Effector memory CD4-positive, alpha-beta T cell (primary cell): ENCODE data around the gene RRM1.

Experiments used
- DNase-seq, 3 donors: peaks; one replicate each; pipeline ENCODE4 v3.0.0-alpha.2; 2020
- H3K27ac ChIP-seq: 2 replicates; pipeline ENCODE4 v1.7.0; 2013; ENCODE audit warnings: mild to moderate bottlenecking, low read length, moderate library complexity; ENCODE audit not compliant: insufficient read depth, poor library complexity, severe bottlenecking
- H3K27me3 ChIP-seq: replicated peaks from 2 replicates; pipeline ENCODE4 v1.7.0; 2013; ENCODE audit warnings: mild to moderate bottlenecking, low read length; ENCODE audit not compliant: insufficient read depth, control insufficient read depth, poor library complexity, severe bottlenecking
- H3K36me3 ChIP-seq: 2 replicates; pipeline ENCODE4 v1.7.0; 2013; ENCODE audit warnings: mild to moderate bottlenecking, low read length, moderate library complexity; ENCODE audit not compliant: control insufficient read depth, insufficient read depth
- H3K4me1 ChIP-seq: 2 replicates; pipeline ENCODE4 v1.7.0; 2013; ENCODE audit warnings: low read length, mild to moderate bottlenecking; ENCODE audit not compliant: control insufficient read depth, insufficient read depth, poor library complexity, severe bottlenecking
- H3K4me3 ChIP-seq: 2 replicates; pipeline ENCODE4 v1.7.0; 2013; ENCODE audit warnings: low read length, low read depth, mild to moderate bottlenecking; ENCODE audit not compliant: insufficient read depth, poor library complexity, severe bottlenecking
- H3K9me3 ChIP-seq: 2 replicates; pipeline ENCODE4 v1.7.0; 2013; ENCODE audit warnings: mild to moderate bottlenecking, low read length, moderate library complexity; ENCODE audit not compliant: control insufficient read depth

The RRM1 gene

DNA sequence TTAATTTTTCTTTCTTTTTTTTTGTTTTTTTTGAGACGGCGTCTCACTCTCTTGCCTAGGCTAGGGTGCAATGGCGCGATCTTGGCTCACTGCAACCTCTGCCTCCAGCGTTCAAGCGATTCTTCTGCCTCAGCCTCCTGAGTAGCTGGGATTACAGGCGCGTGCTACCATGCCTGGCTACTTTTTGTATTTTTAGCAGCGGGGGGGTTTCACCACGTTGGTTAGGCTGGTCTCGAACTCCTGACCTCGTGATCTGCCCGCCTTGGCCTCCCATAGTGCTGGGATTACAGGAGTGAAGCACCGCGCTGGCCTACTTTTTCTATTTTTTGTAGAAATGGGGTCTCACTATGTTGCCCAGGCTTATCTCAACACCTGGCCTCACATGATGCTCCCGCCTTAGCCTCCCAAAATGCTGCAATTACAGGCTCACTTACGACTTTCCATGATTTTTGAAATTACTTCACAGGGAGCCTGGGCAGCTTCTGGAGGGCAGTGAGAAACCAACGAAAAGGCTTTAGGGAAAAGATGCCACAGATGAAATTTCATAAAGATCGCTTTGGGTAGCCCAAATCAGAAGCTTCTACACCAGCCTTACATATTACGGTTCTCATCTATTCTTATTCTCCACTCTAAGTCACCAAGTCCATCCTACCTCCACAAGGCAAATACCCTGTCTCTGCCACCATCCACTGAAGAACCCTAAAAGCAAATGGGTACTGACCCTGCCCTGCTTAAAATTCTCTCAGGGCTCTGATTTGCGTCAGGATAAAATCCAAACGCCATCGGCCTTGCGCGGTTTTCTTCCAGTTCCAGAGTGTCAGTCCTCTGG is 866 bp upstream of the RRM1 start:
- Histone ChIP-seq H3K4me1 (peaks cover 51% of the 10 kb centered on the region), H3K4me3 (peak overlapping the region; percentile 85), H3K27ac (peak overlapping the region; percentile 84), H3K9me3 (no peaks in the 10 kb centered on the region), H3K36me3 (no peaks in the 10 kb centered on the region), H3K27me3 (no peaks in the 10 kb centered on the region)
- no peak for DNase-seq

DNA sequence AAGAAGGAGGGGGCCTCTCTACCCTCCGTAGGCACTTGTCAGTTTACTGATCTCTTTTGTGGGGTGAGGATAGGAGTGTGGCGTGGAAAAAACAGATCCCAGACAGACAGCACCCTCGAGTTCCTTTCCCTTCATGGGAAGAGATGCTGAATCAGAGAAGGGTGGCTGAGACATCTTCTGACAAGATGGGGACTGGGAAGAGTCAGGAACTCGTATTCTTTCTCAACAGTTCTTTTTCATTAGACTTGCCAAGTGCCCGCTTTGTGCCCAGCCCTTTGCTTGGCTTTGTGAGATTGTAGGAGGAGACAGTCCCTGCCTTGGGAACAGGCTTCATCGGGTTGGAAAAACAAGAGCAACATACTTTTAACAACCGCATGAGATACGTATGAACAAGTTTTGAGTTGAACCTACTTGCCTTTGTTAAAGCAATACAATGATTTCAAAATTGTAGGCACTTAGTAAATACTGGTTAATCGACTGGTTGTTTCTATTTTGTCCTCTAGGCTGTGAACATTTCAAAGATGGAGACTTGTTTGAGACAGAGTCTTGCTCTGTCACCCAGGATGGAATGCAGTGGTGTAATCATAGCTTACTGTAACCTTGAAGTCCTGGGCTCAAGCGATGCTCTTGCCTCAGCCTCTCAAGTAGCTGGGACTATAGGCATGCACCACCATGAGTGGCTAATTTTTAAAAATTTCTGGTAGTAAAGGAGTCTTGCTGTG is 1.1 kb downstream of the RRM1 start:
- Histone ChIP-seq H3K4me1 (peaks cover 35% of the 10 kb centered on the region), H3K36me3 (no peaks in the 10 kb centered on the region), H3K27ac (peak overlapping the region; percentile 84), H3K9me3 (no peaks in the 10 kb centered on the region), H3K27me3 (no peaks in the 10 kb centered on the region), H3K4me3 (peak overlapping the region; percentile 85)
- no peak for DNase-seq

DNA sequence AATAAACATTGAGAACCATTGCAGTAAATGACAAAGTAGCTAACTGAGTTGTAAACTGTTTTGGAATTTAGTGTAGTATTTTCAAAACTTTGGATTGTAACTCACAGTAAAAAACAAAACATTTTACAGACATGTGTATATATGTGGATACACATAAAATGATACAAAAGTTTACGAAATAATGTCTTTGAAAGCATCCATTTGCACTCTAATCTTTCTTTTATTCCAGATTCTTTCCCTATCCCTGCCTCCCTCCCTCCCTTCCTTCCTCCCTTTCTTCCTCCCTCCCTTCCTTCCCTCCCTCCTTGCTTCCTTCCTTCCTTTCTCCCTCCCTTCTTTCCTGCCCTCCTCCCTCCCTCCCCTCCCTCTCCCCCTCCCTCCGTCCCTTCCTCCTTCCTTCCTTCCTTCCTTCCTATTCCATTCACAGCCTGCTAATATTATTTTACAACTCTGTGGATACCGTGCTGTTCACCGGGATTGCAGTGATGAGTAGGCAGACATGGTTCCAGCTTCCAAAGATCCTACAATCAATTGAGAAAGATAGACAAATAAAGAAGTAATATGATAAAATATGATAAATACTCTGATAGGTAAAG is 3.5 kb downstream of the RRM1 start:
- Histone ChIP-seq H3K36me3 (peaks cover 6% of the 10 kb centered on the region), H3K4me3 (no peak overlapping the region), H3K27ac (no peak overlapping the region), H3K4me1 (peaks cover 15% of the 10 kb centered on the region), H3K9me3 (no peaks in the 10 kb centered on the region), H3K27me3 (no peaks in the 10 kb centered on the region)
- DNase-seq: no peak

DNA sequence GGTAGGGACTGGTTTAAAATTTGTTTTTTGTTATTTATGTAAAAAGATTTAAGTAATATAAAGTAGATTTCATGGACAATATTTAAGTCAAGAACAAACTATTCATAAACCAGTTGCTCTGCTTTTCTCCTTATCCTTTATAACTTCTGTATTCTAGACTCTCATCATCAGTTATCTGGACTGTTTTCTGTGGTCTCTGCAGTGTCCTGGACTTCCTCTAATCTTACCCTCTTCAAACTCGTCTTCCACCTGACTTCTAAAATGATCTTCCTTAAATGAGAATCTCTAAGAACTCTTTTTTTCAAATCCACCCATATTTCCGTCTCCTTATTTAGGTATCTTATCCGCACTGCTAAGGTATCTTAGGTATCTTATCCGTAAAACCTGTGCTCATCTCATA is 8.1 kb downstream of the RRM1 start:
- DNase-seq: no peak
- no peaks in the 10 kb centered on the region for H3K4me1 ChIP-seq
- H3K4me3 ChIP-seq: no peak overlapping the region
- H3K9me3 ChIP-seq: no peaks in the 10 kb centered on the region
- H3K27me3 ChIP-seq: no peaks in the 10 kb centered on the region
- peaks cover 23% of the 10 kb centered on the region for H3K36me3 ChIP-seq
- H3K27ac ChIP-seq: no peak overlapping the region

DNA sequence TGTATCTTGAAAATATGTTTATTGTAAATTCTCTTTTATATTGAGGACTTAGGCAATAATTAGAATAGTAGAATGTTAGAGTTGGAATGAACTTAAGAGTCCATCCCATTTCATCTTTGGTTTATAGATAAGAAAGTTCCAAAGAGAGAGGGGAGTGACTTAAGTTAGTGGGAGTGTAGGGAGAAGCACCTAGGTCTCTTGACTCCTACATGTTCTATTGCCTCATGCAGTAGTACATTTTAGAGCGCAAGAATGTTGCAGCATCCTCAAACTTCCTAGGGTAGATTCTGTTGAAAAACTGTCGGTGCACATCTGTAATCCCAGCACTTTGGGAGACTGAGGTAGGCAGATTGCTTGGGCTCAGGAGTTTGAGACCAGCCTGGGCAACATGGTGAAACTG is 8.7 kb downstream of the RRM1 start:
- H3K27me3 ChIP-seq: no peaks in the 10 kb centered on the region
- no peak for DNase-seq
- H3K27ac ChIP-seq: no peak overlapping the region
- H3K4me3 ChIP-seq: no peak overlapping the region
- no peaks in the 10 kb centered on the region for H3K4me1 ChIP-seq
- H3K36me3 ChIP-seq: peaks cover 27% of the 10 kb centered on the region
- no peaks in the 10 kb centered on the region for H3K9me3 ChIP-seq

DNA sequence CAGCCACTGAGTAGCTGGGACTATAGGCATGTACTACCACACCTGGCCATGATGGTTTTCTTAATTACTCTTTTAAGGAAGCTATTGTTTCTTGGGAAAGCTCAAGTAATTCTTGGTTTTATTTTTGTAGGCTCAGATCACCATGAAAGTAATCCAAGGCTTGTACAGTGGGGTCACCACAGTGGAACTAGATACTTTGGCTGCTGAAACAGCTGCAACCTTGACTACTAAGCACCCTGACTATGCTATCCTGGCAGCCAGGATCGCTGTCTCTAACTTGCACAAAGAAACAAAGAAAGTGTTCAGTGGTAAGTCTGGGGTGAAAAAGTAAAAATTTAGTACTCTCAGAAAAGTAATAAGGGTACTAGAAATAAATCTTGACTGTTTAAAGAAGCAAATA is 11.3 kb downstream of the RRM1 start:
- peaks cover 36% of the 10 kb centered on the region for H3K36me3 ChIP-seq
- no peaks in the 10 kb centered on the region for H3K9me3 ChIP-seq
- no peaks in the 10 kb centered on the region for H3K4me1 ChIP-seq
- H3K4me3 ChIP-seq: no peak overlapping the region
- no peak overlapping the region for H3K27ac ChIP-seq
- DNase-seq: no peak
- H3K27me3 ChIP-seq: no peaks in the 10 kb centered on the region

DNA sequence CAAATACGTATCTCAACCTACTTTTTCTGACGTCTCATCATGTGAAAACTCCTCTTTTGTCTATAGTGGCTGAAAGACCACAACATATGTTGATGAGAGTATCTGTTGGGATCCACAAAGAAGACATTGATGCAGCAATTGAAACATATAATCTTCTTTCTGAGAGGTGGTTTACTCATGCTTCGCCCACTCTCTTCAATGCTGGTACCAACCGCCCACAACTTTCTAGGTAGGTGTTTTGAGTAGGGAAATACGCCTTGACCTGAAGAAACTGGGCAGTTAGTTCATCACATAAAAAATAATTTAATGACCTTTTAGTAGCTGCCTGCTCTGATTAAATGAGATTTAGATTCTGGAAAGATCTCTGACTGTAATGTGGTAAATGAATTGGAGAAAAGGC is 17.2 kb downstream of the RRM1 start:
- Histone ChIP-seq H3K27ac (no peak overlapping the region), H3K36me3 (peaks cover 47% of the 10 kb centered on the region), H3K27me3 (no peaks in the 10 kb centered on the region), H3K4me3 (no peak overlapping the region), H3K4me1 (no peaks in the 10 kb centered on the region), H3K9me3 (no peaks in the 10 kb centered on the region)
- DNase-seq: no peak

DNA sequence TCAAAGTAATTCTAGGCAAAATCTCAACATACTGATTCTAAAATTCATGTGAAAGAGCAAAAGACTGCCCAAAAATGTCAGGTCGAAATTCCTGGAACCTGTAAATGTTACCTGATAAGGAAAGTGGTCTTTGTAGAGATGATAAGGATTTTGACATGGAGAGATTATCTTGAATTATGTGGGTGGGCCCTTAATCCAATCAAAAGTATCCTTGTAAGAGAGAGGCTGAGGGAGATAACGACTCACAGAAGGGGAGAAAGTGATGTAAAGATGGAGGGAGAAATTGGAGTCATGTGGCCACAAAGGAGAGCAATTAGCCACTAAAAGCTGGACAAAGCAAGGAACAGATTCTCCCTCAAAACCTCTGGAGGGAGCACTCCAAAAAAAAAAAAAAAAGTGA is 20.5 kb downstream of the RRM1 start:
- no peak overlapping the region for H3K27ac ChIP-seq
- H3K27me3 ChIP-seq: no peaks in the 10 kb centered on the region
- peaks cover 36% of the 10 kb centered on the region for H3K36me3 ChIP-seq
- H3K4me1 ChIP-seq: no peaks in the 10 kb centered on the region
- H3K4me3 ChIP-seq: no peak overlapping the region
- no peak for DNase-seq
- H3K9me3 ChIP-seq: no peaks in the 10 kb centered on the region

DNA sequence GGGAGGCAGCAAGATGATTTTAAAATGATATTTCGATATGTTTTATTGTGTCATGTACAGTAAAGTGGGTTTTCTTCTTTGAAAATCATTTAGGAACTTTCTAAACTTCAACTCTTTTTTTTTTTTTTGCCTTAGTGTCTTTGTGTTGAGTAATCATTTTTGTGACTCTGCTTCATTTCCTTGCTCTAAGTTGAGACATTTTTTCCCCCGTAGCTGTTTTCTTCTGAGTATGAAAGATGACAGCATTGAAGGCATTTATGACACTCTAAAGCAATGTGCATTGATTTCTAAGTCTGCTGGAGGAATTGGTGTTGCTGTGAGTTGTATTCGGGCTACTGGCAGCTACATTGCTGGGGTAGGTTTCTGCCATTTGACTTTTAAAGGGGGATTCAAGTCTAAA is 23.5 kb downstream of the RRM1 start:
- H3K27me3 ChIP-seq: no peaks in the 10 kb centered on the region
- no peaks in the 10 kb centered on the region for H3K4me1 ChIP-seq
- peaks cover 45% of the 10 kb centered on the region for H3K36me3 ChIP-seq
- no peak overlapping the region for H3K4me3 ChIP-seq
- H3K9me3 ChIP-seq: no peaks in the 10 kb centered on the region
- no peak for DNase-seq
- H3K27ac ChIP-seq: no peak overlapping the region

DNA sequence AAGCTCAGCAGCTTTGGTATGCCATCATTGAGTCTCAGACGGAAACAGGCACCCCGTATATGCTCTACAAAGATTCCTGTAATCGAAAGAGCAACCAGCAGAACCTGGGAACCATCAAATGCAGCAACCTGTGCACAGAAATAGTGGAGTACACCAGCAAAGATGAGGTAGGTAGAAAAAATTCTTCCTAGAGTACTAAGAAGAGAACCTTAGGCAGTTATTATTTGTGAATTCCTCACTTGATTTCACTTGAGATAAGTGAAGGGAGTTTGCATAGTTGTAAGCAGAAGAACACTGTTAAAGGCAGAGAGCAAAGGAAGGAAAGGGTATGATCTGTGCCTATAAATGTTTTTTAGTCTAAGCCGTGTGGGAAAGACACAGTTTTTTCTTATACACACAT is 28.6 kb downstream of the RRM1 start:
- H3K27ac ChIP-seq: no peak overlapping the region
- H3K4me1 ChIP-seq: no peaks in the 10 kb centered on the region
- no peak for DNase-seq
- H3K36me3 ChIP-seq: peaks cover 56% of the 10 kb centered on the region
- H3K4me3 ChIP-seq: no peak overlapping the region
- no peaks in the 10 kb centered on the region for H3K9me3 ChIP-seq
- no peaks in the 10 kb centered on the region for H3K27me3 ChIP-seq
